ENCODE measurements around the gene ARHGAP42. TPM values are rescaled to one million over a fixed set of nuclear protein-coding genes. Genes with fewer than 3 reads are reported as not detected.

ARHGAP42 gene
- total RNA-seq, 1 donor from 2014 or later: 25.1 TPM

DNA sequence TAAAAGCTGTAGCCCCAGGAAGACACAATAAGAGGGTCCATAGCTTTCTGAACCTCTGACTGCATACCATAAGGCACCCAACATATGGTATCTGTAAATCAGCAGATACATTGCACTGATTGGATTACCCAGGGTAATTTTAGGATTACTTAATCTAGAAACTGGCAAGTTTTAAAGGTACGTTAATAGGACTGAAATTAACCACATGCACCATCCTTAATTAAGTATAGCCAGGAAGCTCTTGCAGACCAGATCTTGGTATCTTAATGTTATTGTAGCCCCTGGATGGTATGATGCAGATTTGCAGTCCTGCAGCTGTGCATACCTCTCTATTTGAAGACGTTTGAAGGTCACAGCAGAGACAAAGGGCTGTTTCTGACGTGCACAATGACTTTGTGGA, 72.8 kb downstream of the ARHGAP42 start:
- no peak for DNase-seq (ENCODE audit: low spot score)

DNA sequence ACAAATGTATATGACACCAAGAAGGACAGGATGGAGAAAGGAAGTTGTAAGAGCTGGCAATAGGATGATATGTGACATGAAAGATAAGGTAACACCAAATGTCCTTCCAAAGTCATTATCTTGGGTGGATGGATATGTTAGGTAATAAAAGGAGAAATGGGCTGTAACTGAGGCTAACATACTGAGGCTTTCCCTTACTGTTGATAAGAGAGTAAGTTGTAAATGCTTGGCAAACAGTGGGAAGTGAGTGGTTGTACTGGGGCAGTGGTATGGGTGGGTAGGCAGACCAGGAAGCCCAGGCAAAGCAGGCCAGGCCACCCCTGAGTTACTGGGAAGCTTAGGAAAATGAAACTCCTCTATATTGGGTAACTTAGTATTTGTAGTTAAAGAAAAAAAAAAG, 73.7 kb downstream of the ARHGAP42 start:
- DNase-seq (ENCODE audit: low spot score): no peak

DNA sequence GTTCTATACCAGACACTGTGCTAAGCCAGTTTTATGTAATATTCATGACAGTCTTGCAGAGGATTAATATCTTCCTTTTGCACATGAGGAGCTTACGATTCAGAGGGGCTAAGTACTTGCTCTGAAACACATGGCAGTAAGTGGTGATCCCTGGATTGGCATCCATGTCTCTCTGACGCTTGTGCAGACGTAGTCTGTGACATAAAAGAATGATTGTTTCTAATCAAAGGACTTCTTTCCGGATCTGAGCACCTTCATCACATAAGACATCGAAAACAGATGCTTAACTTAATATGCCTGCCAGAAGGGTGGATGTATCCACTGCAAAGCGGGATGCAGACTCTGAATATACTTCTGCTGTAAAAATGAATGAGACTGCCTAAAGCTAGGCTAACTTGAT, 74.8 kb downstream of the ARHGAP42 start:
- no peak for DNase-seq (ENCODE audit: low spot score)

DNA sequence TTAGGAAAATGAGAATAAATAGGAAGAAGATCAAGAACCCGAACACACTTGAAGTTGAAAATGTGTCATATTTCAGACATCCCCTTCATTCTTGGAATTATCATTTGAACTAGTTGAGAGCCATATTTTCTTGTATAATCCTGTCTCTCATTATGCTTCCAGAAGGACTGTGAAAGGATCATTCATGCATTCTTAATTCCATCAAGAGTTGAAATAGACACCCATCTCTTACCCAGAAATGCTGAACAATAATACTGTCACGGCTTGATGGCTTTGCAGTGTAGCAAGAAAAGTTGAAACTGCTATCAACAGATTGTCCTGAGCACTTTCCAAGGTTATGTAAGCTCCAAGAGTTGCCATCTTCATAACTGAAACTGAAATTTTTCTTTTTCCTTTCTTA, 79.7 kb downstream of the ARHGAP42 start:
- DNase-seq (ENCODE audit: low spot score): no peak

DNA sequence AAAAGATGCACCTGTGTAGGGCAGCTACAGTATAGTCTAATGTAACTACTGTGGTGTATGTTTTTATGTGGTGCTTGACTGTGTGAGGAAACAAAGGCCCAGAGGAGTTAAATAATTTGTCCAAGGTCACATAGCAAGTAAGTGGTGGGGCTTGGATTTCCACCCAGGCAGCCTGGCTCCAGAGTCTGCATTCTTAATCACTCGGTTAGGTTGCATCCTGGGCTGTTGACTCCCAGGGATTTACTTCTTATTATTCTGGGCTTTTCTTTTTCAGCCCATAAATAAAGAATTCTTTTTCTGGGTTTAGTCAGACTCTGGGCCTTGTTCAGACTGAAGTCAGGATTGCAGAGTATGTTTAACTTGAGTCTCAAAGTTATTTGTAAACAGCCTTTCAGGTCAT, 82.1 kb downstream of the ARHGAP42 start:
- no peak for DNase-seq (ENCODE audit: low spot score)

DNA sequence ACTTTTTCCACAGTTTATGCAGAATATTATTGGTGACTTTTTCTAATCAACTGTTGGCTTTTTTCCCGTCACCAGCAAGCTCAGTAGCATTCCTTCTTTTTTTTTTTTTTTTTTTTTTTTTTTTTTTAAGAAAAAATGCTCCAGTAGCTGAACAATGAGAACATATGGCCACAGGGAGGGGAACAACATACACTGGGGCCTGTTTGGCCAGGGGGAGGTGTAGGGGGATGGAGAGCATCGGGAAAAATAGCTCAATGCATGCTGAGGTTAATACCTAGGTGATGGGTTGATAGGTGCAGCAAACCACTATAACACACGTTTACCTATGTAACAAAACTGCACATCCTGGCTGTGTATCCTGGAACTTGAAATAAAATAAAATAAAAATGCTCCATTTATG, 82.5 kb downstream of the ARHGAP42 start:
- DNase-seq (ENCODE audit: low spot score): no peak

DNA sequence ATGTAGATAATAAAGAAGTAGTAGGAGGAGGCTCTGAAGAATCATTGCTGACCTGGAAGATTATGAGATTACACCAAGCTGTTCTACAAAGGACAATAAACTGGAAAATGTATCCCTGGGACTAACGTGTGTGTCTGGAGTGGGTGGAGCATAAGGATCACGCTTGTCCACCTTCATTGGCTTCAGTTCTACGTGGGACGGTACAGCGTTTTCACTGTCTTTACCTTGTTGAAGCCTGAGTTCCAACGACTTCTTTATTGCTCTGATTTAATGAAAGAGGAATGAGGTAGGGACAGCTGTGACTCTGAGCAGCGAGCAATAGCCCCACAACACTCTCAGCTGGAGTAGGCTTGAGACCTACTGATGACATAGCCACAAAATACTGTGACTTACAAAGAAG, 87.0 kb downstream of the ARHGAP42 start:
- no peak for DNase-seq (ENCODE audit: low spot score)

DNA sequence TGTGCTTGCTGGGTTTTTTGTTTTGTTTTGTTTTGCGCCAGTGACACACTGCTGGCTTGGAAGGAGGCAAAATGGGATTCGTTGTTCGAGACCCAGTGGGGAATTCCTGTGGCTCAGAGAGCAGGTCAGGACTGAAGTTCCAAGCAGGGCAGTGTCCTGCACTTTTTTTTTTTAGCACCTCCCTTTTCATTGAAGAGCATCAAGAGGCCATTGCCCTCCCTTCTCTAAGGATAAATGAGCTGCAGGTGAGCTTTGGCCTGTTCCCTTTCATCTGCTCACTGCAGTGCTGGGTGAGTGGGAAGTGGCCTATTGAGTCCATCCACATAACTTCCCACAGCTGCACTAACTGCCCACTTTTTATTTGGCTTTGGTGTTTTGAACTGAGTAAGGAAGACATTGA, 87.8 kb downstream of the ARHGAP42 start:
- DNase-seq (ENCODE audit: low spot score): no peak

DNA sequence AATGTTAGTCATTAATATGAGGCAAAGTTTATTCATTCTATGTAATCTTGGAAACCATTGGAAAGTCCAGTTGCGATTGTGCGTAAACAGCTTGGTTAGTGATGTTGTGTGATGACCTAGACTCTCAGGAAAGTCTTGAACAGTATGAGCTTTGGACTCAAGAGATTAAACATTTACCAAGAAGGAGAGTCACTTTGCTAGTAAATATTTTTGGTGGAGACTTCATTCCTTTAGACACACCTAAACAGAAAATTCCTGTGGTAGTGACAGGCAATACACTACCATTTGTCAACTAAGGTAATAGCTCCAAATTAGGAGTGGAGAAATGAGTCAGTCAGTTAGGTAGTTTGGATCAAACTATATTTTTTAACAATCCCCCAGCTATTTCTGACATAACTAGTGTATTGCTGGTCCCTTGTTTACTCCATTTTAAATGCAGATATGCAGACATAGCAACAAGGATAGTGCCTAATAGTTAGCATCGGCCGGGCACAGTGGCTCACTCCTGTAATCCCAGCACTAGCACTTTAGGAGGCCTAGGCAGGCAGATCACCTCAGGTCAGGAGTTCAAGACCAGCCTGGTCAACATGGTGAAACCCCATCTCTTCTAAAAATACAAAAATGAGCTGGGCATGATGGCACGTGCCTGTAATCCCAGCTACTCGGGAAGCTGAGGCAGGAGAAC, 89.3 kb downstream of the ARHGAP42 start:
- peak; percentile 59 for DNase-seq (ENCODE audit: low spot score)

DNA sequence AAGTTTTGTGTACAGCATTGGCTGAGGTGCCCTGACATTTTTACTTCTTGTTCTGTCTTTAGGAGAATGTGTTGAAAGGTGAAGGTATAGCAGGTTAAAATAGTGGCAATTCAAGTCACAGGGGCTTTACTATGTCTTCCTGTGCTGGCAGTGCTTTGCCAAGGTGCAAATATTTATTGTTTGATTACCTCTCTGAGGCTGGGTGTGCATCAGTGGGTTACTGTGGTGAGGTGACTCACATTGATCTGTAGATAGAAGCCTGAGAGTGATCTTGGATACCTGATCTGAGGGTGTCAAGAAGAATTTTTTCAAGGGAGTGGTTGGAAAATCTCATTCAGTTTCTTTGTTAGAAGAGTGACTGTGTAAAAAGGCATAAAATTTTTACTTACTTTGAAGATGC, 90.0 kb downstream of the ARHGAP42 start:
- peak; percentile 61 for DNase-seq (ENCODE audit: low spot score)

DNA sequence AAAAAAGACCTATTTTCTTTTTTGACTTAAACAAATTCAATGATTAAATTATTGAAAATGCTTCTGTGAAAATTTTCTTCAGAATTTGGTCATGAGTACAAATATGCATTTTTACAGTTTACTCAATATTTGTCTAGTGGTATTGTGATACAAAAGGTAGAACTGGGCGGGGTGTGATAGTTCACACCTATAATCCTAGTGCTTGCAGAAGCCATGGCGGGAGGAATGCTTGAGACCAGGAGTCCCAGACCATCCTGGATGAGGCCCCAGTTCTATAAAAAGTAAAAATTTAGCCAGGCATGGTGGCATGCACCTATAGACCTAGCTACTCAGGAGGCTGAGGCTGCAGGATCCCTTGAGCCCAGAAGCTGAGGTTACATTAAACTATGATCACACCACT, 90.6 kb downstream of the ARHGAP42 start:
- DNase-seq (ENCODE audit: low spot score): no peak

DNA sequence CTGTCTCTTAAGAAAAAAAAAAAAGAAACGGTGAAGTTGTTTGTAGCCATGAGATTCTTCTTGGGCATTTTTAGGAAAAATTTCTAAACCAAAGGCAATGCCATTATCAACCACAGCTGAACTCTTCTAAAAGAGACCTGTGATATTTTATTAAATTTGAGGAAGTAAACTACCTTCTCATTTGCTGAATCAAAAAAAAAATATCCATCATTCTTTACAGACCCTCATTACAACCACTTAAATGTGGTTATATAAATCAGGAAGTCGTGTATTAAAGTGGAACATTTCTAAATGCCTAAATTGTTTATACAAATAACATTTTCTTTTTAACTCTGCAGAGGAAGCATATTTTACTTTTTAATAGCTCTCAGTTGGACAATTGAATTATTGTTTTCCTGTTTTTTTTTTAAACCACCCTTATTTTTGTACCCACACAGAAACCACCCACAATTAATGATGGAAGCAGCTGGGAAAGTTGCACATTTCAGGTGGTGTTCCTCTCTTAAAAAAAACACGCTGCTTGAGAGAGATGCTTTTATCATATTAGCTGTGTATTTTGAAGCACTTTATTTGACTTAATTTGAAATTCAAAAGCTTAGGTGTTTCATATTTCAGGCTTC, 91.2 kb downstream of the ARHGAP42 start:
- no peak for DNase-seq (ENCODE audit: low spot score)

DNA sequence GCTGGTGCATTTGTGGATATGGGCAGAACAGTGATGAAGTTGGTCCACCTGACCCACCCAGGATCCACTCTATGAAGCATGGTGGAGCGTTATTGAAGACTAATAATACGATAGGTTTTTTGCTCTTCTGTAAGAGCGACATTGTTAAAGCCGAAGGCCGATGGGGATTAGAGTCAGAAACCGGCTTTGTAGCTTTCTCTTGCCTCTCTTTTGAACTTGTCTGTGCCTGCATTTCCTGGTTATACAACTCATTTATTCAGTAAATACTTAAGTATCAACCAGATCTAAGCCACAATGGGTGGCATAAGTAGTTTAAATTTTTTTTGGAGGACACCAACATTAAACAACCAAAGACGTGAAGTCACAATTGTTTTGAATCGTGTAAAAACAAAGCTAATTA, 93.4 kb downstream of the ARHGAP42 start:
- DNase-seq (ENCODE audit: low spot score): no peak

DNA sequence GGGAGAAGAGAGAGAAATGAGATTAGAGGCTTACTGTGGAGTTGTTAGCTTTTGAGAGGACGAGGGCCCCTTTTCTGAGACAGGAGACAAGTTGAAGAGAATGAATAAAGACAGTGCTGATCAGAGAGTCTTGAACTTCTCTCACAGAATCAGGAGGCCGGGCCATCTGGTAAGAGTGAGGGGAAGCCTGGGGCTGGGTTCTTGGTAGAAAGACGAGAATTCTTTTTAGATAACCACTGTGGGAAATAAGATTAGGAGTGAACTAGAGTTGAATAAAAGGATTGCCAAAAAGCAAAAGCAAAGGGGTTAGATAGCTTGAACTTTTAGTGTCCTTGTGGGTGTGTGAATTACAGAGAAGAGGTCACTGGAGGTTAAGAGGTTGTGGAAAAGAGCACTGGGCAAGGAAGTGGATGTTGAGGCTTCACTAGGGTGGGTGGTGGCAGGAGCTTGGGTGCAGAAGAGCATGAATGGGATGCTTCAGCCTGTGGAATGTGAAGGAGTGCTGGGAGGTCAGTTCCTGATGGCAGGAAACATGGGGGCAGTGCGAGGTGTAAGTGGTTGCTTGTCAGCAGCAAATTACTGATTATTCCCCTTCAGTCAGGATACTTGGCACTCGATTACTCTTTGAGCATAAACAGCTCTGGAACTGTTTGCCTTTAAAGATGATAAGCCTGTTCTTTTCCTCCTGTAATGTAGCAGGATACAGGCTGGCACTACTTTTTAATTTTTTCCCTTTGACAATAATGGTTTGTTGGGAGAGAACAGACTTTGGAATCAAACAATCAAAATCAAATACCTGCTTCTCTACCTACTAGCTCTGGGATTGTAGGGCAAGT, 98.3 kb downstream of the ARHGAP42 start:
- peak; percentile 31 for DNase-seq (ENCODE audit: low spot score)

DNA sequence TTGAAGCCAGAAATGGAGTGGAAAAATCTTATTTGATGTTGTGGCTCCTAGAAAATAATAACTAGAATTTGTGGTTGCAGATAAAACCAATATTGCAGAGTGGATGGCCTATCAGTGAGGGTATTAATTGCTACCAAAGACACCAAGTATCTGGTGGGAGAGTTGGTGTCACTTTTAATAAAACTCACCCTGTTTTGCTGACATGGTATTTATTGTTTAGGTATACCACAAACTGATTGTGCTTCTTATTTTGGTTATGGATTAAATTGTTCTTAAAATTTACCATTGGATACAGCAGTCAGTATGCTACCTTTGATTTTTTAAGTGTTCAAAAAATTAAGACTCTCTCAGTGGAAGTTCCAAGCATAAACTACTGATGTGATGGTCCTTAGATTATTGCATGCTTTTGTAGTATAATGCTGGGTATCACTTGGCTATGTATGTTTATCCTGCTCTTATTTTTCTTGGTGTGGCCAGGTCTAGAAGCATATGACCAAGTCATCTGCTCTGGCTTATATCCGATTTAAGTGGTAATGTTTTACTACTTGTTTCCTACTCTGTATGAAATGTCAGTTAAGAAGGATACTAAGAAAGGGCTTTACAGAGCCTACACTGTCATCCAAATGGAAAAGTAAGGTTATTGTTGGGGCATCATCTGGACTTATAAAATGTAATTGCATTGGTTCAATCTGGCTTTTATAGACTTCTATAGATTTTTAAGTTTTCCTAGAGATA, 101.6 kb downstream of the ARHGAP42 start:
- no peak for DNase-seq (ENCODE audit: low spot score)

DNA sequence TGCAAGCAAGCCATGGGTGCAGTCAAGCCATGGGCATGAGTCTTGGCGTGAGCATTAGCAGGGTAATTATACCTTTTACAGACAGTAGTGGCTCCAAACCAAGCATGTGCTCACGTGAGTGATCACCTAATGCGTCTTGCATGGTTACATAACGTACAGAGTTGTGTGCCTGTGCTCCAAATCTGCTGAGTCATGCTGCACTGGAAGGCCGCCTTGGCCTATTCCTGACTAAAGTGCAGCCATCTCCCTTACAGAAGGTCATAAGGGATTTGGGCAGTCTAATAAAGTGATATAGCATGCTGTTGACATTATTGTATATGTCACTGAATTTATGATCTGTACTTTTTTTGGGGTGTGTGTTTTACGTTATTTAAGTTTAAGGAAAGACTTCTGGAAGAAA, 102.4 kb downstream of the ARHGAP42 start:
- DNase-seq (ENCODE audit: low spot score): peak; percentile 48

DNA sequence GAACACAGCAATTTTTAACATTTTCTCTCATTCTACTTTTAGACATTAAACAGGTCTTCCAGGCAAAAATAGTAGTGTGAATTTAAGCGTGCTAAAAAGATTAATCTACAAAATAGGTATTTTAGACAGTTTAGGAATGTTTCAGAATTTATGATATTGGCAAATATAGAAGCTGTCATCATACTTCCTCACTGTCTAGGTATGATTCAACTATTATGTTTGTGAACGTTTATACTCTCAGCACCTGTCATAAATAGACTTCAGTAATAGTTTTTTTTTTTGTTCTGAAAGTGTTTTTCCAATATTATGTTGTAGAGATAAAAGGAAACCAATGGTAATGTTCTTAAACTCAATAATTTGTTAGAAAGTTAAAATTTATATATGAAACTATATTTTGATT, 103.0 kb downstream of the ARHGAP42 start:
- no peak for DNase-seq (ENCODE audit: low spot score)

DNA sequence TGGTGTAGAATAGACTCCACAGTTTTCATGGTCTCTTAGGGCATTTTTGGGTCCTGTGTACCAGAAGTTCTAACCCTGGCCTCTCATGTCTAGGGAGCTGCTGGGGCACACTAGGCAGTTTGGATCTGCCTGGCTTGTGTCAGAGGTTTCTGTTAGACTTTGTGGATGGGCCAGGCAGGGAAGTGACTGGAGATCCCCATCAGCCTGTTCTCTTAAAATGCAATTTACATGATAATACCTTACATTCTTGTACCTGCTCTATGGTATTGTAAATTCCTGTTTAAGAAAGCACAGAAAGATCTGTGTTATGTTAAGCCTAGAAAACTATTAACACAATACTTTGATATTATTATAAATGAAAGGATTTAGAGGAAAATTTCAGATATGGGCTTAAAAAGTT, 104.0 kb downstream of the ARHGAP42 start:
- no peak for DNase-seq (ENCODE audit: low spot score)

DNA sequence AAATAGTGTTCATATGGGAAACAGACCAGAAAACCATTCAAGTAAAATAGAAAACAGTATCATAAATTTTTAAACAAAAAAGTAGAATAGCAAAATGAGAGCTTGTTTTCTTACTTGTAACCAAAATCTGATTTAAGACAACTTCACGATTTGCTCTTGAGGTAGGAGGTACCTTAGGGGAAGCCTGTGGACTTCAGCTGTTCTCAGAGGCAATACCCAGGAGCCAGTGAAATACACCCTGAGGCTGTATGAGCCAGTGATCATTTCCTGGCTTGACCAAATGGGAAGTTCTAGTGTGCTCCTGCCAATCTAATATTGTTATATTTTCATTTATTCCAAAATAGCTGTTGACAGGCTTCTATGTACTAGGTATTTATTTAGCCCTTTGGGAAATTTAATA, 104.8 kb downstream of the ARHGAP42 start:
- DNase-seq (ENCODE audit: low spot score): no peak

DNA sequence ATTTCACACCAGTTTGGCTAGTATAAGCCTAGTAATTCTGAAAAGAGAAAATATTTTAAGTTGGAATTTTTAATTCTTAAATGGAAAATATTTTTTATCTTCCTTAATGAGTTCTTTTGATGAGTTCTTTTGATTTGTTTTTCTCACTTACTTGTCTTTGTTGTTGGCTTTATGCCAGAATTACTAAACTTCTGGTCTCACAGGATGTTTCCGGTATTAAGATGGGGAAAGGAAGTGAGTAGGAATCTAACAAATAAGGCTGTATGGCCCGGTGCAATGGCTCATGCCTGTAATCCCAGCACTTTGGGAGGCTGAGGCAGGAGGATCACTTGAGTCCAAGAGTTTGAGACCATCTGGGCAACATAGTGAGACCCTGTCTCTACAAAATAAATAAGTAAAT, 106.4 kb downstream of the ARHGAP42 start:
- no peak for DNase-seq (ENCODE audit: low spot score)

DNA sequence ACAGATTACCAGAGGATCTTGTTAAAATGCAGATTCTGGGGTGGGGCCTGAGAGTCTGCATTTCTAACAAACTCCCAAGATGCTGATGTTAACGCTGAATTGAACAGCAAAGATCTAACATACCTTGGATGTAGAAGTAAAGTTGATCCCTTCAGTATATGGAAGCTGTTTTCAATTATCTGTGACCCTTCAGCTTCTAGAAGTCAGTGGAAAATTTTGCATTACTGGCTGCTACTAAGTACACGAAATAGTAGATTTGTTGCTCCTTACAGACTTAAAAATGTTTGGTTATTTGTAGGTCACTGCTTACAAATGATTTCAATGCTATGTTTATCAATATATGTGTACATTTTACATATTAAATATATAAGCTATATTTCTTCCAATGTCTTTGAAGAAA, 107.4 kb downstream of the ARHGAP42 start:
- DNase-seq (ENCODE audit: low spot score): no peak

DNA sequence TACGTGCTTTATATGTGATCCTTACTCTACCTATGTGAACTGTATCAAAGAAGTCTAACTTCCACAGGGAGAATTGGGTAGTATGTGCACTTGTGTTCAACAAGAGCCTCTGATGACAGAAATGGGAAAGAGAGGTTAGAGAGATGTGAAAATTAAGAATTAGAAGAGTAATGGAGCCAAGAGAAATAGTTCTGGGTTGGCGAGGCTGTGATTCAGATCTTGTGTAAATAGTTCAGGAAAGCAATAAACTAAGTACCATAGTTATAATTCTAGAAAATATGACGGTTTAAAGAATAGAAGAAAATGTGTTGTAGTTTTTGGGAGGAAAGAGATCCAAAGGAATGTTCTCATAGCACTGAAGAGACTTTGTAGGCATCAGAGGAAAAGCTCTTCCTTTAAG, 112.4 kb downstream of the ARHGAP42 start:
- DNase-seq (ENCODE audit: low spot score): no peak
